Measurements from ENCODE around the gene JAM2. TPM values are rescaled to one million over a fixed set of nuclear protein-coding genes. Genes with fewer than 3 reads are reported as not detected.

The JAM2 gene
- total and polyA plus RNA-seq, 10 of the 15 experiments (the other 5 are each of a cell fraction or from before 2014, with no cell fraction given): 2.1 to 30.4 (median 8.6) TPM

DNA sequence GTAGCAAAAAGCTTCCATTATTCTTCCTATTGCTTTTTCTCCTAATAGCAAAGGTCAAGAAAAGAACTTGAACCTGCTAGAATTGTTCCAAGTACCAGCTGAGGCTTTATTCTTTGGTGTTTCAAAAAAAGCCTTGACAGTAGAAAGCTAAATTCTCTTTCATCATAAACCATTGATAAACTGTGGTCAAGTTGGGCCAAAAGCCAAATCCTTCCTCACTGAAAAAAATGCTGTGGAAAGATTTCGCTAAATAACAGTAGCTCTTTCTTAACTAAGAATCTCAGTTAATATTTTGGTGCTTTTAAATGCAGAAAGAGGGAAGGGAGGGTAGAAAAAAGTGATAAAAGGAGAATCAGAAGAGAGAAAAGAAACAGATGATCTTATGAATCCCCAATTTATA, 14.0 kb upstream of the JAM2 start:
- no peaks in the 10 kb centered on the region; a peak in 1 of 4 replicates for H3K27me3 ChIP-seq (replicated peaks in 1 of 2; ENCODE audit: control insufficient read depth in 2 of 2, insufficient read depth in 2 of 2, low read length in 1 of 2)
- no peak overlapping the region for H3K4me3 ChIP-seq
- CTCF ChIA-PET: no interaction called here
- BruUV-seq (replicated peaks): no TSS peak
- ATAC-seq (no peak), DNase-seq (ENCODE audit: low read depth, low spot score) (no peak), FAIRE-seq (no peak)
- H3K4me2 ChIP-seq (ENCODE audit: control insufficient read depth, insufficient read depth): no peak overlapping the region
- no peak overlapping the region for H3K9ac ChIP-seq (ENCODE audit: control insufficient read depth, insufficient read depth, low read length)
- H3K27ac ChIP-seq (ENCODE audit: control insufficient read depth, insufficient read depth): no peak overlapping the region
- no peaks in the 10 kb centered on the region for H3K79me2 ChIP-seq (ENCODE audit: control insufficient read depth, insufficient read depth, low read length)
- no peaks in the 10 kb centered on the region for H4K20me1 ChIP-seq (ENCODE audit: control insufficient read depth, insufficient read depth)
- in situ Hi-C loops (cut with MboI): no loop called here
- 87% methylated on average over 1 of the region's 1 CpG for WGBS (ENCODE audit: insufficient coverage, insufficient replicate concordance, low lambda C conversion rate, missing lambda C conversion rate)
- H3K9me3 ChIP-seq (replicated peaks; ENCODE audit: control insufficient read depth, insufficient read depth, low read length): no peaks in the 10 kb centered on the region
- no peak overlapping the region for H2AFZ ChIP-seq (ENCODE audit: control insufficient read depth, low read depth, low read length)
- intact Hi-C loops (cut with micrococcal nuclease; ENCODE audit: unreplicated experiment): no loop called here
- RAD21 ChIA-PET (ENCODE audit: unreplicated experiment): no interaction called here
- no peaks in the 10 kb centered on the region for H3K4me1 ChIP-seq (ENCODE audit: control insufficient read depth, insufficient read depth, low read length)
- TF ChIP-seq SPI1 (IDR thresholded peaks at IDR 0.05; ENCODE audit: borderline replicate concordance, insufficient read depth, low read depth, low read length) (no peak), CBFB (IDR thresholded peaks at IDR 0.05; ENCODE audit: low read depth) (no peak), MTA3 (IDR thresholded peaks at IDR 0.05; ENCODE audit: borderline replicate concordance, low read length) (no peak), YY1 (IDR thresholded peaks at IDR 0.05; ENCODE audit: low read depth, low read length) (no peak), POU2F2 (IDR thresholded peaks at IDR 0.05; ENCODE audit: borderline replicate concordance, low read depth, low read length) (no peak), TAF1 (IDR thresholded peaks at IDR 0.05; ENCODE audit: borderline replicate concordance, low read depth, low read length) (no peak), CHD2 (IDR thresholded peaks at IDR 0.05; ENCODE audit: borderline replicate concordance, low read depth, low read length) (no peak), LARP7 (IDR thresholded peaks at IDR 0.05) (no peak), SMARCA5 (IDR thresholded peaks at IDR 0.05) (no peak), PAX5 (IDR thresholded peaks at IDR 0.05; ENCODE audit: borderline replicate concordance, low read depth, low read length) (no peak), ZNF207 (IDR thresholded peaks at IDR 0.05; ENCODE audit: borderline replicate concordance) (no peak), JUND (IDR thresholded peaks at IDR 0.05; ENCODE audit: low read depth, low read length) (no peak), IKZF2 (IDR thresholded peaks at IDR 0.05) (no peak), PML (IDR thresholded peaks at IDR 0.05; ENCODE audit: low read length) (no peak)
- TF ChIP-seq, protein P1, sequence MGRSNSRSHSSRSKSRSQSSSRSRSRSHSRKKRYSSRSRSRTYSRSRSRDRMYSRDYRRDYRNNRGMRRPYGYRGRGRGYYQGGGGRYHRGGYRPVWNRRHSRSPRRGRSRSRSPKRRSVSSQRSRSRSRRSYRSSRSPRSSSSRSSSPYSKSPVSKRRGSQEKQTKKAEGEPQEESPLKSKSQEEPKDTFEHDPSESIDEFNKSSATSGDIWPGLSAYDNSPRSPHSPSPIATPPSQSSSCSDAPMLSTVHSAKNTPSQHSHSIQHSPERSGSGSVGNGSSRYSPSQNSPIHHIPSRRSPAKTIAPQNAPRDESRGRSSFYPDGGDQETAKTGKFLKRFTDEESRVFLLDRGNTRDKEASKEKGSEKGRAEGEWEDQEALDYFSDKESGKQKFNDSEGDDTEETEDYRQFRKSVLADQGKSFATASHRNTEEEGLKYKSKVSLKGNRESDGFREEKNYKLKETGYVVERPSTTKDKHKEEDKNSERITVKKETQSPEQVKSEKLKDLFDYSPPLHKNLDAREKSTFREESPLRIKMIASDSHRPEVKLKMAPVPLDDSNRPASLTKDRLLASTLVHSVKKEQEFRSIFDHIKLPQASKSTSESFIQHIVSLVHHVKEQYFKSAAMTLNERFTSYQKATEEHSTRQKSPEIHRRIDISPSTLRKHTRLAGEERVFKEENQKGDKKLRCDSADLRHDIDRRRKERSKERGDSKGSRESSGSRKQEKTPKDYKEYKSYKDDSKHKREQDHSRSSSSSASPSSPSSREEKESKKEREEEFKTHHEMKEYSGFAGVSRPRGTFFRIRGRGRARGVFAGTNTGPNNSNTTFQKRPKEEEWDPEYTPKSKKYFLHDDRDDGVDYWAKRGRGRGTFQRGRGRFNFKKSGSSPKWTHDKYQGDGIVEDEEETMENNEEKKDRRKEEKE (IDR thresholded peaks at IDR 0.05): no peak
- TF ChIP-seq, protein P2, sequence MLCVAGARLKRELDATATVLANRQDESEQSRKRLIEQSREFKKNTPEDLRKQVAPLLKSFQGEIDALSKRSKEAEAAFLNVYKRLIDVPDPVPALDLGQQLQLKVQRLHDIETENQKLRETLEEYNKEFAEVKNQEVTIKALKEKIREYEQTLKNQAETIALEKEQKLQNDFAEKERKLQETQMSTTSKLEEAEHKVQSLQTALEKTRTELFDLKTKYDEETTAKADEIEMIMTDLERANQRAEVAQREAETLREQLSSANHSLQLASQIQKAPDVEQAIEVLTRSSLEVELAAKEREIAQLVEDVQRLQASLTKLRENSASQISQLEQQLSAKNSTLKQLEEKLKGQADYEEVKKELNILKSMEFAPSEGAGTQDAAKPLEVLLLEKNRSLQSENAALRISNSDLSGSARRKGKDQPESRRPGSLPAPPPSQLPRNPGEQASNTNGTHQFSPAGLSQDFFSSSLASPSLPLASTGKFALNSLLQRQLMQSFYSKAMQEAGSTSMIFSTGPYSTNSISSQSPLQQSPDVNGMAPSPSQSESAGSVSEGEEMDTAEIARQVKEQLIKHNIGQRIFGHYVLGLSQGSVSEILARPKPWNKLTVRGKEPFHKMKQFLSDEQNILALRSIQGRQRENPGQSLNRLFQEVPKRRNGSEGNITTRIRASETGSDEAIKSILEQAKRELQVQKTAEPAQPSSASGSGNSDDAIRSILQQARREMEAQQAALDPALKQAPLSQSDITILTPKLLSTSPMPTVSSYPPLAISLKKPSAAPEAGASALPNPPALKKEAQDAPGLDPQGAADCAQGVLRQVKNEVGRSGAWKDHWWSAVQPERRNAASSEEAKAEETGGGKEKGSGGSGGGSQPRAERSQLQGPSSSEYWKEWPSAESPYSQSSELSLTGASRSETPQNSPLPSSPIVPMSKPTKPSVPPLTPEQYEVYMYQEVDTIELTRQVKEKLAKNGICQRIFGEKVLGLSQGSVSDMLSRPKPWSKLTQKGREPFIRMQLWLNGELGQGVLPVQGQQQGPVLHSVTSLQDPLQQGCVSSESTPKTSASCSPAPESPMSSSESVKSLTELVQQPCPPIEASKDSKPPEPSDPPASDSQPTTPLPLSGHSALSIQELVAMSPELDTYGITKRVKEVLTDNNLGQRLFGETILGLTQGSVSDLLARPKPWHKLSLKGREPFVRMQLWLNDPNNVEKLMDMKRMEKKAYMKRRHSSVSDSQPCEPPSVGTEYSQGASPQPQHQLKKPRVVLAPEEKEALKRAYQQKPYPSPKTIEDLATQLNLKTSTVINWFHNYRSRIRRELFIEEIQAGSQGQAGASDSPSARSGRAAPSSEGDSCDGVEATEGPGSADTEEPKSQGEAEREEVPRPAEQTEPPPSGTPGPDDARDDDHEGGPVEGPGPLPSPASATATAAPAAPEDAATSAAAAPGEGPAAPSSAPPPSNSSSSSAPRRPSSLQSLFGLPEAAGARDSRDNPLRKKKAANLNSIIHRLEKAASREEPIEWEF (IDR thresholded peaks at IDR 0.05; ENCODE audit: insufficient replicate concordance, low read depth, low read length): no peak
- TF ChIP-seq, protein P3, sequence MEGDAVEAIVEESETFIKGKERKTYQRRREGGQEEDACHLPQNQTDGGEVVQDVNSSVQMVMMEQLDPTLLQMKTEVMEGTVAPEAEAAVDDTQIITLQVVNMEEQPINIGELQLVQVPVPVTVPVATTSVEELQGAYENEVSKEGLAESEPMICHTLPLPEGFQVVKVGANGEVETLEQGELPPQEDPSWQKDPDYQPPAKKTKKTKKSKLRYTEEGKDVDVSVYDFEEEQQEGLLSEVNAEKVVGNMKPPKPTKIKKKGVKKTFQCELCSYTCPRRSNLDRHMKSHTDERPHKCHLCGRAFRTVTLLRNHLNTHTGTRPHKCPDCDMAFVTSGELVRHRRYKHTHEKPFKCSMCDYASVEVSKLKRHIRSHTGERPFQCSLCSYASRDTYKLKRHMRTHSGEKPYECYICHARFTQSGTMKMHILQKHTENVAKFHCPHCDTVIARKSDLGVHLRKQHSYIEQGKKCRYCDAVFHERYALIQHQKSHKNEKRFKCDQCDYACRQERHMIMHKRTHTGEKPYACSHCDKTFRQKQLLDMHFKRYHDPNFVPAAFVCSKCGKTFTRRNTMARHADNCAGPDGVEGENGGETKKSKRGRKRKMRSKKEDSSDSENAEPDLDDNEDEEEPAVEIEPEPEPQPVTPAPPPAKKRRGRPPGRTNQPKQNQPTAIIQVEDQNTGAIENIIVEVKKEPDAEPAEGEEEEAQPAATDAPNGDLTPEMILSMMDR (IDR thresholded peaks at IDR 0.05 in 2 of 3, conservative IDR thresholded peaks at IDR 0.05 in 1 of 3; ENCODE audit: control insufficient read depth in 2 of 3, extremely low read depth in 1 of 3, insufficient read depth in 1 of 3, low read depth in 3 of 3, low read length in 3 of 3): no peak
- POLR2A ChIA-PET: no interaction called here
- no peaks in the 10 kb centered on the region for H3K36me3 ChIP-seq (ENCODE audit: control insufficient read depth in 2 of 2, insufficient read depth in 2 of 2, low read length in 1 of 2)
- SMC1A ChIA-PET (ENCODE audit: uncharacterized antibody, unreplicated experiment): interaction anchor here (0.7 to 1.1 kb wide), 3 partner anchors 14 to 23 kb away, joined by 3 to 4 read pairs (median 3); partner anchors contain the start of gene MRPL39
